Measurements from ENCODE around the gene PLOD1.
"Not testable (repeated sequence)": the region's sequence is repeated elsewhere in the genome, so short reads cannot be mapped to it uniquely, and the experiment has no call there.

PLOD1 gene

GRCh38 chr1:11934302-11935056 is at the start of gene PLOD1:
TSS of gene PLOD1 (plus strand) at chr1:11934717. CDS start at chr1:11934780, 63 bp downstream.
- DNase-seq (ENCODE audit: low spot score): peak; percentile 79

GRCh38 chr1:11885916-11886315 is 48.6 kb upstream of the PLOD1 start:
- no peak for DNase-seq (ENCODE audit: low spot score)

- DNase-seq (ENCODE audit: low spot score): no peak
These were observed 47.4 kb upstream of the PLOD1 start for GRCh38 chr1:11886986-11887665.

GRCh38 chr1:11887666-11888007 is 46.9 kb upstream of the PLOD1 start:
- no peak for DNase-seq (ENCODE audit: low spot score)

GRCh38 chr1:11888206-11888876 is 46.2 kb upstream of the PLOD1 start:
- DNase-seq (ENCODE audit: low spot score): no peak

GRCh38 chr1:11888877-11889208 is 45.7 kb upstream of the PLOD1 start:
- DNase-seq (ENCODE audit: low spot score): no peak

- no peak for DNase-seq (ENCODE audit: low spot score)
These were observed 42.9 kb upstream of the PLOD1 start for GRCh38 chr1:11891433-11892186.

GRCh38 chr1:11893907-11894251 is 40.6 kb upstream of the PLOD1 start:
- peak; percentile 26 for DNase-seq (ENCODE audit: low spot score)

GRCh38 chr1:11894501-11894900 is 40.0 kb upstream of the PLOD1 start:
- not testable (repeated sequence) for DNase-seq (ENCODE audit: low spot score)

- no peak for DNase-seq (ENCODE audit: low spot score)
These were observed 36.3 kb upstream of the PLOD1 start for GRCh38 chr1:11898086-11898785.

GRCh38 chr1:11898831-11899467 is 35.6 kb upstream of the PLOD1 start:
- DNase-seq (ENCODE audit: low spot score): no peak

GRCh38 chr1:11901446-11901845 is 33.1 kb upstream of the PLOD1 start:
- DNase-seq (ENCODE audit: low spot score): not testable (repeated sequence)

- no peak for DNase-seq (ENCODE audit: low spot score)
These were observed 31.3 kb upstream of the PLOD1 start for GRCh38 chr1:11903210-11903609.

GRCh38 chr1:11904156-11904555 is 30.4 kb upstream of the PLOD1 start:
- not testable (repeated sequence) for DNase-seq (ENCODE audit: low spot score)

- no peak for DNase-seq (ENCODE audit: low spot score)
These were observed 29.5 kb upstream of the PLOD1 start for GRCh38 chr1:11904978-11905377.

- no peak for DNase-seq (ENCODE audit: low spot score)
These were observed 27.6 kb upstream of the PLOD1 start for GRCh38 chr1:11906870-11907269.

- peak; percentile 97 for DNase-seq (ENCODE audit: low spot score)
These were observed 27.0 kb upstream of the PLOD1 start for GRCh38 chr1:11907275-11908094.

- DNase-seq (ENCODE audit: low spot score): peak; percentile 99
These were observed 26.3 kb upstream of the PLOD1 start for GRCh38 chr1:11908095-11908675.

- DNase-seq (ENCODE audit: low spot score): not testable (repeated sequence)
These were observed 23.6 kb upstream of the PLOD1 start for GRCh38 chr1:11910914-11911228.

GRCh38 chr1:11912000-11912399 is 22.5 kb upstream of the PLOD1 start:
- no peak for DNase-seq (ENCODE audit: low spot score)
